ENCODE results near the gene CERS6. TPM values are rescaled to one million over a fixed set of nuclear protein-coding genes. Genes with fewer than 3 reads are reported as not detected.

The CERS6 gene
- polyA plus RNA-seq, 3 donors, result 7.6 to 17.7 (median 15.6) TPM

DNA sequence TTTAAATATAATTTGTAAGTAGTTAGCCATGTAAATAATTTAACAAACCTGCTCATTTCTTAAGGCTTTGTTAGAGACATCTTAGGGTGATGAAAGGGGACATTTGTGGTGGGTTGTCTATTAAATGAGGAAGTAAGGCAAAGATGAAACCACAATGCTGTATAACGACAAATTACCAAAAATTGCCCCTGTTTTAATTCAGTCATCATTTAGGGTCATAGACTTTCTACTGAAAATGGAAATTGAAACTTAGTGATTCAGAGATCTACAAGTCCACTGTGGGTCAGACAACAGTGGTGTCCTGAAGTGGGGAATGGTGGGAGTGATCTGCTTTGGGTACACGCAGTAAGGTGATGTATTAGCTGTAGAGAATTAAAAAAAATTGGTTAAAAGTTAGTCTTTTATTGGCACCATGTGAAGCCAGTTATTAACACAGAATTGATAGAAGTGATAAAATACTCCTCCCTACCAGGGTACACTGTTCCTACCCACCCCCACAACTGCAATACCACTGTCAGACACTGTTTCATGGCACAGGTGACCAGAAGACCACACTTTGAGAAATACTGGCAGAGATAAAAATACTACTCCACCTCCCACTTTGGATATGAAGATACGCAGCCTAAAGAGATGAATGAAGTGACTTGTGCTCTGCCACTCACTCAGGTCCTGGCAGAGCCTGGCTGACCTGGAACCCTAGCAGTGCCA, 13.4 kb downstream of the CERS6 start:
- Histone ChIP-seq H3K36me3 (replicated peaks in 1 of 2; ENCODE audit: control insufficient read depth in 1 of 2, insufficient read depth in 2 of 2, low read length in 2 of 2) (no peaks in the 10 kb centered on the region), H3K4me1 (ENCODE audit: control insufficient read depth in 1 of 2, insufficient read depth in 2 of 2, low read length in 2 of 2) (peaks cover 44 to 58% of the 10 kb centered on the region in 2 donors), H3K4me3 (replicated peaks in 1 of 3; ENCODE audit: low read depth in 2 of 3, low read length in 3 of 3) (no peak overlapping the region), H3K27ac (ENCODE audit: low read depth in 1 of 2, low read length in 2 of 2) (peak overlapping the region in 1 of 2 donors; percentile 55), H3K9ac (ENCODE audit: insufficient read depth, low read length, poor library complexity, severe bottlenecking) (no peak overlapping the region), H4K20me1 (ENCODE audit: insufficient read depth, low read length) (peaks cover 88% of the 10 kb centered on the region), H3K27me3 (ENCODE audit: control insufficient read depth in 2 of 2, insufficient read depth in 2 of 2, low read length in 2 of 2) (no peaks in the 10 kb centered on the region), H3K9me3 (replicated peaks in 1 of 2; ENCODE audit: control insufficient read depth in 1 of 2, insufficient read depth in 1 of 2, low read length in 2 of 2) (no peaks in the 10 kb centered on the region), H2AFZ (ENCODE audit: insufficient read depth, low read depth, low read length, poor library complexity, severe bottlenecking) (no peak overlapping the region), H3K79me2 (ENCODE audit: insufficient read depth, low read length) (peaks cover 100% of the 10 kb centered on the region), H3K4me2 (replicated peaks; ENCODE audit: extremely low read depth, low read length, poor library complexity, severe bottlenecking) (peak overlapping the region; percentile 33)
- no peak for TF ChIP-seq CTCF (IDR thresholded peaks at IDR 0.05)
- no peaks in the 10 kb centered on the region for H3K27me3 Mint-ChIP-seq (ENCODE audit: low read depth in 3 of 3)
- H3K36me3 Mint-ChIP-seq, result peaks cover 3 to 12% of the 10 kb centered on the region in 2 donors
- H3K9me3 Mint-ChIP-seq, result peaks cover 0 to 1% (median 0%) of the 10 kb centered on the region in 7 donors
- peak overlapping the region; percentile 47 to 88 (median 70) for H3K27ac Mint-ChIP-seq
- peak overlapping the region; percentile 4 to 69 for H3K4me3 Mint-ChIP-seq
- WGBS (ENCODE audit: insufficient coverage), result no CpG with 5 or more reads among the region's 3 CpGs
- intact Hi-C loops (cut with micrococcal nuclease), result no loop called here
- H3K4me1 Mint-ChIP-seq, result peaks cover 69% of the 10 kb centered on the region
- peak; percentile 38 to 62 (median 53) for DNase-seq

DNA sequence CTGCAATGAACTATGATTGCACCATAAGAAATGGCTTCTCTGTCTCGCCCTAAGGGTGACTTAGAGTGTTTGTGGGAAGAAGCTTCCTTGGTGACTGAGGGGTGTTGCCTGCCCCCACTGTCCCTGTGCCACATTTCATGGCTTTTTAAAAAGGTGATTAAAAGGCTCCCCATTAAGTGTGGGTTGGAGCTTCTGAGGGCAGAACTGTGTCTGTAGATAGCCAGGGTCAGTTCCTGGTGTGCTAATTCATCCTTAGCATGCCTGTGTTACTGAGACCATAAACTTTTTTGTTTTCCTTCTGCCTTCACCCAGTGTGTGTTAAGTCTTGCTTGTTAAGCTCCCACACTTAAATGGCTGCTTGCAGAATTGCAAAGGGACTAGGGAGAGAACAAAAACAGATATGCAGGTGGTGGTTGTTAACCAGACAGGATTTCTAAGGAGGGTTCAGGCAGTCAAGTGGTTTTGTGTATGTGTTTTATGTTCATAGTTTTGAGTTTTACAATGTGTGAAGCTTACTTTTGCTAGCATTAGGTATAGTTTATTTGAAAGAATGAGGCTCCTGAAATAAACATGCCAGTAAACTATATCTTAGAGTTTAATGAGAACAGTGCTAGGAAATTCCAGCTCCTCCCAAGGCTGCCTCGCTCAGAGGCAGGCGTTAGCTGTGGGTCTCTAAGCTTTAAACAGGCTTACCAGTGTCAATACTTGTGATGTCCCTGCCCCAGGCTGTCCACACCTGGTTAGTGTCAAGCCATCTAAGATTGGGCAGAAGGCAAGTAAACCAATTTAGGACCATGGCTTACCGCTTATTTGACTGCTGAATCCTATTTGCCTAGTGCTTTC, 14.5 kb downstream of the CERS6 start:
- H4K20me1 ChIP-seq (ENCODE audit: insufficient read depth, low read length), result peaks cover 80% of the 10 kb centered on the region
- peaks cover 100% of the 10 kb centered on the region for H3K79me2 ChIP-seq (ENCODE audit: insufficient read depth, low read length)
- Mint-ChIP-seq H3K4me1 (peaks cover 58% of the 10 kb centered on the region), H3K27ac (peak overlapping the region in 5 of 7 donors; percentile 18 to 80 (median 37)), H3K27me3 (ENCODE audit: low read depth in 3 of 3) (no peaks in the 10 kb centered on the region), H3K36me3 (peaks cover 3 to 12% of the 10 kb centered on the region in 2 donors), H3K4me3 (no peak overlapping the region), H3K9me3 (peaks cover 0 to 1% (median 0%) of the 10 kb centered on the region in 7 donors)
- H3K27ac ChIP-seq (ENCODE audit: low read depth in 1 of 2, low read length in 2 of 2), result peak overlapping the region in 1 of 2 donors; percentile 55
- H2AFZ ChIP-seq (ENCODE audit: insufficient read depth, low read depth, low read length, poor library complexity, severe bottlenecking), result peak overlapping the region; percentile 26
- no peak for DNase-seq
- no peaks in the 10 kb centered on the region for H3K9me3 ChIP-seq (replicated peaks in 1 of 2; ENCODE audit: control insufficient read depth in 1 of 2, insufficient read depth in 1 of 2, low read length in 2 of 2)
- H3K4me2 ChIP-seq (replicated peaks; ENCODE audit: extremely low read depth, low read length, poor library complexity, severe bottlenecking), result peak overlapping the region; percentile 14
- H3K4me1 ChIP-seq (ENCODE audit: control insufficient read depth in 1 of 2, insufficient read depth in 2 of 2, low read length in 2 of 2), result peaks cover 37 to 48% of the 10 kb centered on the region in 2 donors
- no peak for TF ChIP-seq CTCF (IDR thresholded peaks at IDR 0.05)
- no peak overlapping the region for H3K9ac ChIP-seq (ENCODE audit: insufficient read depth, low read length, poor library complexity, severe bottlenecking)
- no peak overlapping the region for H3K4me3 ChIP-seq (replicated peaks in 1 of 3; ENCODE audit: low read depth in 2 of 3, low read length in 3 of 3)
- H3K27me3 ChIP-seq (ENCODE audit: control insufficient read depth in 2 of 2, insufficient read depth in 2 of 2, low read length in 2 of 2), result no peaks in the 10 kb centered on the region
- no peaks in the 10 kb centered on the region for H3K36me3 ChIP-seq (replicated peaks in 1 of 2; ENCODE audit: control insufficient read depth in 1 of 2, insufficient read depth in 2 of 2, low read length in 2 of 2)
- intact Hi-C loops (cut with micrococcal nuclease), result no loop called here
- WGBS (ENCODE audit: insufficient coverage), result 67% methylated on average over 4 of the region's 4 CpGs
